NCI-H2171 (cell line): Measurements from ENCODE around the gene KCNIP4.
"Not testable (repeated sequence)": the region's sequence is repeated elsewhere in the genome, so short reads cannot be mapped to it uniquely, and the experiment has no call there.

Experiments used
- DNase-seq: peaks from one replicate; lab custom pipeline; 2025; lab: John Stamatoyannopoulos, UW

The KCNIP4 gene

GRCh38 chr4:20746000-20746399, 1202.6 kb downstream of the KCNIP4 start:
- DNase-seq, result not testable (repeated sequence)

- DNase-seq, result no peak
These were observed 1212.6 kb downstream of the KCNIP4 start for GRCh38 chr4:20735931-20736330.

GRCh38 chr4:20724915-20725314, 1223.7 kb downstream of the KCNIP4 start:
- DNase-seq, result no peak

GRCh38 chr4:20723463-20723862, 1225.1 kb downstream of the KCNIP4 start:
- DNase-seq, result no peak

GRCh38 chr4:20723019-20723418, 1225.6 kb downstream of the KCNIP4 start:
- no peak for DNase-seq

GRCh38 chr4:20711335-20711734, 1237.2 kb downstream of the KCNIP4 start:
- no peak for DNase-seq

GRCh38 chr4:20700007-20700761, 1248.4 kb downstream of the KCNIP4 start, which contains the start of gene PACRGL:
Gene PACRGL, plus strand, starts transcription at chr4:20700458. Its CDS starts 4,024 bp downstream, at chr4:20704482.
- peak; percentile 85 for DNase-seq

GRCh38 chr4:20698820-20699219, 1249.8 kb downstream of the KCNIP4 start:
- DNase-seq, result no peak

GRCh38 chr4:20698382-20698781, 1250.2 kb downstream of the KCNIP4 start:
- DNase-seq, result no peak

- DNase-seq, result no peak
These were observed 1251.8 kb downstream of the KCNIP4 start for GRCh38 chr4:20696815-20697214.

GRCh38 chr4:20687864-20688263, 1260.7 kb downstream of the KCNIP4 start:
- no peak for DNase-seq

- DNase-seq, result no peak
These were observed 1263.5 kb downstream of the KCNIP4 start for GRCh38 chr4:20684852-20685763.

GRCh38 chr4:20683766-20684165, 1264.8 kb downstream of the KCNIP4 start:
- DNase-seq, result no peak

- DNase-seq, result no peak
These were observed 1265.7 kb downstream of the KCNIP4 start for GRCh38 chr4:20682853-20683252.

GRCh38 chr4:20681271-20681670, 1267.3 kb downstream of the KCNIP4 start:
- no peak for DNase-seq

- no peak for DNase-seq
These were observed 1267.8 kb downstream of the KCNIP4 start for GRCh38 chr4:20680736-20681135.

- no peak for DNase-seq
These were observed 1268.6 kb downstream of the KCNIP4 start for GRCh38 chr4:20679951-20680350.
